ENCODE results near the gene UQCR11.
"Not testable (repeated sequence)": the region's sequence is repeated elsewhere in the genome, so short reads cannot be mapped to it uniquely, and the experiment has no call there.

The UQCR11 gene

GRCh38 chr19:1605236-1606137, at the start of gene UQCR11:
Gene UQCR11, minus strand, starts transcription at chr19:1605462. Its CDS starts 53 bp downstream, at chr19:1605409.
- peak; percentile 97 for DNase-seq

- no peak for DNase-seq
Measured at GRCh38 chr19:1654178-1654792, 49.0 kb upstream of the UQCR11 start.

- no peak for DNase-seq
Measured at GRCh38 chr19:1653300-1653628, 48.0 kb upstream of the UQCR11 start.

- DNase-seq: peak; percentile 100
Measured at GRCh38 chr19:1652471-1653299, 47.4 kb upstream of the UQCR11 start, which contains the start of gene TCF3. Gene TCF3, minus strand, starts transcription at chr19:1652615. Its CDS starts 2,367 bp downstream, at chr19:1650248.

GRCh38 chr19:1651568-1652291, 46.5 kb upstream of the UQCR11 start:
- DNase-seq: peak; percentile 62

- DNase-seq: peak; percentile 64
Measured at GRCh38 chr19:1650650-1651567, 45.6 kb upstream of the UQCR11 start.

- no peak for DNase-seq
Measured at GRCh38 chr19:1649706-1650649, 44.7 kb upstream of the UQCR11 start.

- DNase-seq: no peak
Measured at GRCh38 chr19:1648920-1649541, 43.8 kb upstream of the UQCR11 start.

GRCh38 chr19:1648459-1648849, 43.2 kb upstream of the UQCR11 start:
- DNase-seq: no peak

GRCh38 chr19:1647501-1648458, 42.5 kb upstream of the UQCR11 start:
- DNase-seq: no peak

- DNase-seq: no peak
Measured at GRCh38 chr19:1646659-1647453, 41.6 kb upstream of the UQCR11 start.

- no peak for DNase-seq
Measured at GRCh38 chr19:1646149-1646548, 40.9 kb upstream of the UQCR11 start.

- no peak for DNase-seq
Measured at GRCh38 chr19:1645299-1645698, 40.0 kb upstream of the UQCR11 start.

- DNase-seq: no peak
Measured at GRCh38 chr19:1644070-1644469, 38.8 kb upstream of the UQCR11 start.

GRCh38 chr19:1640893-1641448, 35.7 kb upstream of the UQCR11 start:
- DNase-seq: not testable (repeated sequence)

- no peak for DNase-seq
Measured at GRCh38 chr19:1636325-1637236, 31.3 kb upstream of the UQCR11 start.

Measured in femur (tissue), 1 donor.